Testis (tissue), 5 donors: Measurements from ENCODE around the gene GAPVD1. TPM values are rescaled to one million over a fixed set of nuclear protein-coding genes. Genes with fewer than 3 reads are reported as not detected.
"Not testable (repeated sequence)": the region's sequence is repeated elsewhere in the genome, so short reads cannot be mapped to it uniquely, and the experiment has no call there.

ENCODE experiments used
- DNase-seq: peaks from one replicate; pipeline ENCODE4 v3.0.0-alpha.2; 2019
- H3K27ac ChIP-seq, 2 donors: fragments of 200-600 bp; sonication (generic); one replicate each; pipeline ENCODE4 v1.5.1; 2019
- H3K27me3 ChIP-seq: fragments of 200-600 bp; sonication (generic); one replicate; pipeline ENCODE4 v1.5.1; 2019
- H3K36me3 ChIP-seq: fragments of 200-600 bp; sonication (generic); one replicate; pipeline ENCODE4 v1.5.1; 2017; ENCODE audit warnings: low read depth; ENCODE audit errors: missing control alignments
- H3K4me1 ChIP-seq: fragments of 200-600 bp; sonication (generic); one replicate; pipeline ENCODE4 v1.5.1; 2019
- H3K4me3 ChIP-seq, 2 donors: fragments of 200-600 bp; sonication (generic); one replicate each; pipeline ENCODE4 v1.5.1; 2017 to 2019
- H3K9me3 ChIP-seq: fragments of 200-600 bp; sonication (generic); one replicate; pipeline ENCODE4 v1.5.1; 2017
- POLR2A ChIP-seq: fragments of 450-650 bp; IDR thresholded peaks from one replicate; pipeline ENCODE4 v1.6.1; 2017; ENCODE audit warnings: antibody characterized with exemption, mild to moderate bottlenecking, moderate library complexity
- WGBS, 2 donors: methylation state at CpG; one replicate each; pipeline ENCODE4 v1.1.5; 2018; 5-methylcytosine and 5-hydroxymethylcytosine counted together
- intact Hi-C: fragments of 100-400 bp; cut with DNase I; formaldehyde crosslinking; loops from one replicate; pipeline ENCODE4 v1.15.1; 2023; ENCODE audit warnings: low total_unique reads
- long read RNA-seq, 2 donors: transcript quantifications; one replicate each; lab custom pipeline, GENCODE V29; 2026
- polyA plus RNA-seq: library from polyadenylated mRNA; stranded (reverse); fragments of 350-450 nt; fragmentation: Illumina TruSeq; extraction: RNeasy Lipid Tissue Mini Kit (QIAGEN cat#74804); gene quantifications from one replicate; pipeline ENCODE4 v1.2.3, GENCODE V29; 2014; ENCODE audit warnings: low read depth, low replicate concordance; ENCODE audit not compliant: insufficient read depth
- total RNA-seq, 2 donors: library from RNA; depleted of rRNA; stranded (reverse); fragments of >200 nt; gene quantifications; one replicate each; pipeline ENCODE4 v1.2.3, GENCODE V29; 2016
- TF ChIP-seq, protein P1 (sequence below), 3 experiments: fragments of 450-650 bp in 2 of 3; fragments of 200-600 bp in 1 of 3; sonication (generic) in 1 of 3; IDR thresholded peaks; one replicate each; pipeline ENCODE4 v1.5.1; 2016 to 2019; ENCODE audit warnings: antibody characterized with exemption in 3 of 3, mild to moderate bottlenecking in 2 of 3, moderate library complexity in 1 of 3

GAPVD1 gene
- 10 to 100 TPM; 76.9 to 82.3 TPM for total RNA-seq
- polyA plus RNA-seq, result 80.0 TPM
- long read RNA-seq, donor 1, partial matches to known transcripts, result 9 of 10 reads
- long read RNA-seq, donor 1, other reads (novel, unspliced or antisense), result 0 of 10 reads
- long read RNA-seq, donor 2, partial matches to known transcripts, result 0 of 1 reads
- long read RNA-seq, donor 2, other reads (novel, unspliced or antisense), result 0 of 1 reads

DNA sequence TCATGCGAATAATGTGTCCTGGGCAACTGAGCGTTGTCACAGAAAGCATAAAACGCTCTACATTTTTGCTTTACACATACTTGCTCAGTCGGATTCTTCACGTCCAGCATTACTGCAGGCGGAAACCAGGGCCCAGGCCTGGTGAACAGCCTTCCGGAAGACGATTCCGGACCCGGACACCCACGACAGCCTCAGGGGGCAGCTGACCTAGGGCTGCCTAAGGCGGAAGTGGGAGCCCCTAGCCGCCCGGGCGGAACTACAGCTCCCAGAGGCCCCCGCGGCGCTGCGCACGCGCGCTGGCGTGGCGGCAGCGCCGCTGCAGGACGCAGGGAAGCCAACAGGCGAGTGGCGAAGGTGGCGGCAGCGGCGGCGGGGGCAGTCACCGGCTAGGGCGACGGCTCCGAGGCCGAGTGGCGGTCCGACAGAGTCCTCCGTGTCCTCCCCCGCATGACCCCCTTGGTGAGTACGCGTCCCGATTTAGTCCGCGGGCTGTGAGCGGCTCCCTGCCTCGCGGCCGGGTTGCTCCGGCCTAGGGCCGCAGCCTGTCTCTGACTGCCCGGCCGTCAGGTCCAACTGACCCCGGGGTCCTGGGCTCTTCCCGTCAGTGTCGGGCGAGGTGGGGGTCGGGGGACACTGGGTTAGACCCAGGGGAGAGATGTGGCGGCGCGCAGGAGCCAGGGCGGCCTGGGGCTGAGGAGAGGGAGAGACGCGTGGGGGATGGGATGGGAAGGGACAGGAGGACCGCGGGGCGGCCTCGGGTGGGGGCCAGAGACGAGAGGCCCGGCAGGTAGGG lies at the start of gene GAPVD1:
GAPVD1 (plus strand) TSS at position 326 of the 793 bp plus-strand sequence. CDS start 37,096 bp downstream, outside the sequence.
- H3K4me3 ChIP-seq, result peak within 1 kb of the TSS; percentile 98 to 99
- no peak for TF ChIP-seq POLR2A
- TF ChIP-seq, protein P1, sequence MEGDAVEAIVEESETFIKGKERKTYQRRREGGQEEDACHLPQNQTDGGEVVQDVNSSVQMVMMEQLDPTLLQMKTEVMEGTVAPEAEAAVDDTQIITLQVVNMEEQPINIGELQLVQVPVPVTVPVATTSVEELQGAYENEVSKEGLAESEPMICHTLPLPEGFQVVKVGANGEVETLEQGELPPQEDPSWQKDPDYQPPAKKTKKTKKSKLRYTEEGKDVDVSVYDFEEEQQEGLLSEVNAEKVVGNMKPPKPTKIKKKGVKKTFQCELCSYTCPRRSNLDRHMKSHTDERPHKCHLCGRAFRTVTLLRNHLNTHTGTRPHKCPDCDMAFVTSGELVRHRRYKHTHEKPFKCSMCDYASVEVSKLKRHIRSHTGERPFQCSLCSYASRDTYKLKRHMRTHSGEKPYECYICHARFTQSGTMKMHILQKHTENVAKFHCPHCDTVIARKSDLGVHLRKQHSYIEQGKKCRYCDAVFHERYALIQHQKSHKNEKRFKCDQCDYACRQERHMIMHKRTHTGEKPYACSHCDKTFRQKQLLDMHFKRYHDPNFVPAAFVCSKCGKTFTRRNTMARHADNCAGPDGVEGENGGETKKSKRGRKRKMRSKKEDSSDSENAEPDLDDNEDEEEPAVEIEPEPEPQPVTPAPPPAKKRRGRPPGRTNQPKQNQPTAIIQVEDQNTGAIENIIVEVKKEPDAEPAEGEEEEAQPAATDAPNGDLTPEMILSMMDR (IDR thresholded peaks at IDR 0.05), result peak; percentile 29 to 45 (median 35)
- H3K4me1 ChIP-seq, result peaks cover 3% of the 10 kb centered on the region
- peak; percentile 88 for DNase-seq
- no peaks in the 10 kb centered on the region for H3K36me3 ChIP-seq
- H3K27ac ChIP-seq, result peak within 1 kb of the TSS; percentile 85 to 89
- intact Hi-C loops, result no loop called here
- no peaks in the 10 kb centered on the region for H3K27me3 ChIP-seq
- H3K9me3 ChIP-seq, result no peaks in the 10 kb centered on the region
- 2 to 5% methylated on average over 23 to 71 of the region's 72 CpGs for WGBS, 2 donors

DNA sequence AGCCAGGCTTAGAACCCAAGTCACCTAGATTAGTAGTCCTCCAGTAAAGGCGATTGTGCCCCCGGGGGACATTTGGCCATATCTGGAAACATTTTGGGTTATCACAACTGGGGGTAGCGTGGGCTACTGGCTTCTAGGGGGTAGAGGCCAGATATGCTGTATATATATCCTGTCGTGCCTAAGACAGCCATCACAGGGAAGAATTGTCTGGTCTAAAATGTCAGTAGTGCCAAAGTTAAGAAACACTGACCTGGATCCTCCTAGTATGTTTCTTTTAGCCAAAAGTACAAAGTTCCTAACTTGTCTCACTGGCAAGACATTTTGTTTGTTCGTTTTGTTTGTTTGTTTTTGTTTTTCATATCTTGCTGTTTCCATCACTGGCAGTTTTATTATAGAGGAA lies 47.4 kb upstream of the GAPVD1 start:
- no peaks in the 10 kb centered on the region for H3K36me3 ChIP-seq
- 72 to 79% methylated on average over 5 of the region's 5 CpGs for WGBS, 2 donors
- intact Hi-C loops, result no loop called here

GRCh38 chr9:125218621-125219020 lies 43.0 kb upstream of the GAPVD1 start:
- intact Hi-C loops, result no loop called here
- no peak for DNase-seq
- no peaks in the 10 kb centered on the region for H3K4me1 ChIP-seq
- no peak overlapping the region for H3K27ac ChIP-seq
- no peaks in the 10 kb centered on the region for H3K27me3 ChIP-seq
- TF ChIP-seq, protein P1 (IDR thresholded peaks at IDR 0.05), result no peak
- no peak for TF ChIP-seq POLR2A
- H3K9me3 ChIP-seq, result no peaks in the 10 kb centered on the region
- H3K36me3 ChIP-seq, result no peaks in the 10 kb centered on the region
- 86 to 98% methylated on average over 3 of the region's 3 CpGs for WGBS, 2 donors
- H3K4me3 ChIP-seq, result no peak overlapping the region

More for the DNA sequence above, 47.4 kb upstream of the GAPVD1 start:
- no peak overlapping the region for H3K4me3 ChIP-seq
- DNase-seq, result no peak
- H3K27me3 ChIP-seq, result no peaks in the 10 kb centered on the region
- H3K4me1 ChIP-seq, result no peaks in the 10 kb centered on the region
- no peak overlapping the region for H3K27ac ChIP-seq
- TF ChIP-seq, protein P1 (IDR thresholded peaks at IDR 0.05), result no peak
- TF ChIP-seq POLR2A, result no peak
- no peaks in the 10 kb centered on the region for H3K9me3 ChIP-seq

DNA sequence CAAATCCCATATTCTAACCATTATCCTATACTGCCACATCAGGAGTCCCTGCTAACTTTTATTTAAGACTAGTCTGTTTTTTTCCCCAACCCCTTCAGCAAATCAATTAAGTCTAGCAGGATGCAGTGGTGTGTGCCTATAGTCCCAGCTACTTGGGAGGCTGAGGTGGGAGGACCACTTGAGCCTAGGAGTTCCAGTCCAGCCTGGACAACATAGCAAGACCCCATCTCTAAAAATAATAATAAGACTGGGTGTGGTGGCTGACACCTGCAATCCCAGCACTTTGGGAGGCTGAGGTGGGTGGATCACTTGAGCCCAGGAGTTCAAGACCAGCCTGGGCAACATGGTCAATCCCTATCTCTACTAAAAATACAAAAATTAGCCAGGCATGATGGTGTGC lies 36.8 kb upstream of the GAPVD1 start:
- H3K9me3 ChIP-seq, intact Hi-C loops, H3K4me1 ChIP-seq, H3K36me3 ChIP-seq, H3K27me3 ChIP-seq, H3K4me3 ChIP-seq, H3K27ac ChIP-seq, DNase-seq: not testable (repeated sequence)

GRCh38 chr9:125227761-125228160 lies 33.9 kb upstream of the GAPVD1 start:
- no peaks in the 10 kb centered on the region for H3K9me3 ChIP-seq
- no peaks in the 10 kb centered on the region for H3K36me3 ChIP-seq
- H3K27me3 ChIP-seq, result no peaks in the 10 kb centered on the region
- DNase-seq, result no peak
- TF ChIP-seq, protein P1 (IDR thresholded peaks at IDR 0.05), result no peak
- no peak for TF ChIP-seq POLR2A
- no peaks in the 10 kb centered on the region for H3K4me1 ChIP-seq
- 89 to 94% methylated on average over 6 of the region's 6 CpGs for WGBS, 2 donors
- H3K4me3 ChIP-seq, result no peak overlapping the region
- H3K27ac ChIP-seq, result no peak overlapping the region
- intact Hi-C loops, result no loop called here
